NCI-H1694 (cell line): ENCODE measurements around the gene ZNF669.
A peak's percentile ranks its signal among the peaks of the same experiment; 100 is the strongest.
"Not testable (repeated sequence)": the region's sequence is repeated elsewhere in the genome, so short reads cannot be mapped to it uniquely, and the experiment has no call there.

Experiments
- DNase-seq: peaks from one replicate; lab custom pipeline; 2025; lab: John Stamatoyannopoulos, UW

The ZNF669 gene

GRCh38 chr1:247103859-247104591 lies at the start of gene ZNF669:
Gene ZNF669 (minus strand): TSS chr1:247104356. CDS start chr1:247104199, 157 bp downstream.
- DNase-seq, result peak; percentile 96

- DNase-seq, result no peak
Observed at GRCh38 chr1:247147781-247148180, 43.6 kb upstream of the ZNF669 start.

GRCh38 chr1:247147120-247147519 lies 43.0 kb upstream of the ZNF669 start:
- DNase-seq, result not testable (repeated sequence)

- no peak for DNase-seq
Observed at GRCh38 chr1:247146671-247147070, 42.5 kb upstream of the ZNF669 start.

GRCh38 chr1:247145279-247145678 lies 41.1 kb upstream of the ZNF669 start:
- no peak for DNase-seq

GRCh38 chr1:247139557-247139956 lies 35.4 kb upstream of the ZNF669 start:
- not testable (repeated sequence) for DNase-seq

- no peak for DNase-seq
Observed at GRCh38 chr1:247131236-247131635, 27.1 kb upstream of the ZNF669 start.

GRCh38 chr1:247127519-247128282 lies 23.5 kb upstream of the ZNF669 start:
- not testable (repeated sequence) for DNase-seq

GRCh38 chr1:247126601-247127000 lies 22.4 kb upstream of the ZNF669 start:
- DNase-seq, result not testable (repeated sequence)

GRCh38 chr1:247126166-247126565 lies 22.0 kb upstream of the ZNF669 start:
- not testable (repeated sequence) for DNase-seq

- no peak for DNase-seq
Observed at GRCh38 chr1:247121382-247121781, 17.2 kb upstream of the ZNF669 start.

GRCh38 chr1:247120408-247120668 lies 16.2 kb upstream of the ZNF669 start:
- not testable (repeated sequence) for DNase-seq

- no peak for DNase-seq
Observed at GRCh38 chr1:247119600-247120407, 15.6 kb upstream of the ZNF669 start.

GRCh38 chr1:247118946-247119446 lies 14.8 kb upstream of the ZNF669 start:
- no peak for DNase-seq

- no peak for DNase-seq
Observed at GRCh38 chr1:247115545-247115944, 11.4 kb upstream of the ZNF669 start.

GRCh38 chr1:247115141-247115510 lies 11.0 kb upstream of the ZNF669 start:
- DNase-seq, result no peak

GRCh38 chr1:247114351-247115140 lies 10.4 kb upstream of the ZNF669 start:
- DNase-seq, result no peak

- DNase-seq, result no peak
Observed at GRCh38 chr1:247113733-247114271, 9.6 kb upstream of the ZNF669 start.

- no peak for DNase-seq
Observed at GRCh38 chr1:247113094-247113497, 8.9 kb upstream of the ZNF669 start.

- no peak for DNase-seq
Observed at GRCh38 chr1:247112479-247112781, 8.3 kb upstream of the ZNF669 start.

- DNase-seq, result peak; percentile 8
Observed at GRCh38 chr1:247111700-247112478, 7.7 kb upstream of the ZNF669 start.
